Measurements from ENCODE around the gene CSH1. TPM values are rescaled to one million over a fixed set of nuclear protein-coding genes. Genes with fewer than 3 reads are reported as not detected.
A peak's percentile ranks its signal among the peaks of the same experiment; 100 is the strongest.
"Not testable (repeated sequence)": the region's sequence is repeated elsewhere in the genome, so short reads cannot be mapped to it uniquely, and the experiment has no call there.

Gene CSH1
- total RNA-seq, 1 donor from 2014 or later, result not detected

DNA sequence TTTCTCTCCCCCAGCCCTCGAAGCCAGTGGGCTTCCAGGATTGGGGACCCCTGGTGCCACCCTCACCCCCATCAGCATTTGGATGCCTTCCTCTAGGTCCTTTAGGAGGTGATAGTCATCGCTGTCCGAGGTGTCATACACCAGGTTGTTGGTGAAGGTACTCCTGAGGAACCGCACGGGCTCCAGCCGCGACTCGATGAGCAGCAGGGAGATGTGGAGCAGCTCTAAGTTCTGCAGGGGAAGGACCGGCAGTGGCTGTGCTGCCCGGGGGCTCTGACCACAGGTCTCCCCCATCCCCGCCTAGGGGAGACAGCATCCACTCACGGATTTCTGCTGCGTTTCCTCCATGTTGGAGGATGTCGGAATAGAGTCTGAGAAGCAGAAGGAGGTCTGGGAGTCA is 13.7 kb upstream of the CSH1 start:
- Histone ChIP-seq H3K27me3 (ENCODE audit: control insufficient read depth, insufficient read depth, low read length) (peaks cover 6% of the 10 kb centered on the region), H3K36me3 (ENCODE audit: control insufficient read depth, insufficient read depth, low read length) (no peaks in the 10 kb centered on the region), H3K4me3 (ENCODE audit: low read depth, low read length) (no peak overlapping the region)
- no peak for DNase-seq (ENCODE audit: low read depth)
- TF ChIP-seq, protein P1, sequence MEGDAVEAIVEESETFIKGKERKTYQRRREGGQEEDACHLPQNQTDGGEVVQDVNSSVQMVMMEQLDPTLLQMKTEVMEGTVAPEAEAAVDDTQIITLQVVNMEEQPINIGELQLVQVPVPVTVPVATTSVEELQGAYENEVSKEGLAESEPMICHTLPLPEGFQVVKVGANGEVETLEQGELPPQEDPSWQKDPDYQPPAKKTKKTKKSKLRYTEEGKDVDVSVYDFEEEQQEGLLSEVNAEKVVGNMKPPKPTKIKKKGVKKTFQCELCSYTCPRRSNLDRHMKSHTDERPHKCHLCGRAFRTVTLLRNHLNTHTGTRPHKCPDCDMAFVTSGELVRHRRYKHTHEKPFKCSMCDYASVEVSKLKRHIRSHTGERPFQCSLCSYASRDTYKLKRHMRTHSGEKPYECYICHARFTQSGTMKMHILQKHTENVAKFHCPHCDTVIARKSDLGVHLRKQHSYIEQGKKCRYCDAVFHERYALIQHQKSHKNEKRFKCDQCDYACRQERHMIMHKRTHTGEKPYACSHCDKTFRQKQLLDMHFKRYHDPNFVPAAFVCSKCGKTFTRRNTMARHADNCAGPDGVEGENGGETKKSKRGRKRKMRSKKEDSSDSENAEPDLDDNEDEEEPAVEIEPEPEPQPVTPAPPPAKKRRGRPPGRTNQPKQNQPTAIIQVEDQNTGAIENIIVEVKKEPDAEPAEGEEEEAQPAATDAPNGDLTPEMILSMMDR (IDR thresholded peaks at IDR 0.05; ENCODE audit: insufficient read depth, low read length, severe bottlenecking), result no peak
- no peak for FAIRE-seq

DNA sequence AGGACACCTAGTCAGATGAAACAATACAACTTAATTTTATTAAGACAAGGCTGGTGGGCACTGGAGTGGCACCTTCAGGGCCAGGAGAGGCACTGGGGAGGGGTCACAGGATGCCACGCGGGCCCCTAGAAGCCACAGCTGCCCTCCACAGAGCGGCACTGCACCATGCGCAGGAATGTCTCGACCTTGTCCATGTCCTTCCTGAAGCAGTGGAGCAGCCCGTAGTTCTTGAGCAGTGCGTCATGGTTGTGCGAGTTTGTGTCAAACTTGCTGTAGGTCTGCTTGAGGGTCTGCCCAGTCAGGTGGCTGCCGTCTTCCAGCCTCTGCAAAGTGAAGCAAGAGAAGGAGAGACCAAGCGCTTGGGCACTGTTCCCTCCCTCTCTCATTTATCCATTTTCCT is 13.2 kb upstream of the CSH1 start:
- not testable (repeated sequence) for H3K36me3 ChIP-seq (ENCODE audit: control insufficient read depth, insufficient read depth, low read length); DNase-seq (ENCODE audit: low read depth); FAIRE-seq; H3K27me3 ChIP-seq (ENCODE audit: control insufficient read depth, insufficient read depth, low read length); H3K4me3 ChIP-seq (ENCODE audit: low read depth, low read length)

DNA sequence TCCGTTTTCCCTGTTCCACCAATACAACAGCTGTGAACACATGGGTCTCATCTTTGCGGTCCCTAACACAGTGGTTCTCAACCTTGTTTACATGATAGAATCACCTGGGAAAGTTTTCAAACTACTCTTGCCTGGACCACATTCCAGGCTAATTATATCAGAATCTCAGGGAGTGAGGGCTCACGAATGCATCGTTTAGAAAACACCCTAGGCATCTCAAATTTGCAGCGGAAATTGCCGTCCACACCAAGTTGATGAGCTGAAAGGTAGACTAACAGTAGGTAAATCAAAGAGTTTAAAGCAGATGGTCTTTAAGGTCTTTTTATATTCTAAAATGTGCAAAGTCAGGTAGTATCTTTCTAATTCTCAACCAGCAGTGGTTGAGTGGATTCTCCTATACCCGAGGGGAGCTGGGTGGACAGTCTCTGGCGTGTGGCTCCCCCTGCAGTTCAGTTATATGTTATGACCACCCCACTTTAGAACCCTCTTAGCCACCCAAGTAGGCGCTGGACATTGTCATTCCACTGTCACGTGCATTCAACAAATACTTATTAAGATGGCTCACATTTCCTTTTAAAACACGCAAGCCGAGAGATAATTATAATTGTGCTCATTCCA is 10.9 kb upstream of the CSH1 start:
- not testable (repeated sequence) for H3K36me3 ChIP-seq (ENCODE audit: control insufficient read depth, insufficient read depth, low read length); H3K27me3 ChIP-seq (ENCODE audit: control insufficient read depth, insufficient read depth, low read length); FAIRE-seq; H3K4me3 ChIP-seq (ENCODE audit: low read depth, low read length)
- TF ChIP-seq, protein P1 (IDR thresholded peaks at IDR 0.05; ENCODE audit: insufficient read depth, low read length, severe bottlenecking), result peak; percentile 19
- DNase-seq (ENCODE audit: low read depth), result peak; percentile 27

DNA sequence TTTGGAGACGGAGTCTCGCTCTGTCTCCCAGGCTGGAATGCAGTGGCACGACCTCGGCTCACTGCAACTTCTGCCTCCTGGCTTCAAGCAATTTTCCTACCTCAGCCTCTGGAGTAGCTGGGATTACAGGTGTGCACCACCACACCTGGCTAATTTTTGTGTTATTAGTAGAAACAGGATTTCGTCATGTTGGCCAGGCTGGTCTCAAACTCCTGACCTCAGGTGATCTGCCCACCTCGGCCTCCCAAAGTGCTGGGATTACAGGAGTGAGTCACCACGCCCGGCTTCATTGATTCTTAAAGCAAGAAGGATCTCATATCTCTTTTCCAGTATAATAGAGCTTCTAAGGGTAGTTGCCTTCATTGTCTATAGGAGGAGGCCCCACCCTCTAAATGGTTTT is 8.4 kb upstream of the CSH1 start:
- not testable (repeated sequence) for H3K4me3 ChIP-seq (ENCODE audit: low read depth, low read length); FAIRE-seq; H3K36me3 ChIP-seq (ENCODE audit: control insufficient read depth, insufficient read depth, low read length); DNase-seq (ENCODE audit: low read depth); H3K27me3 ChIP-seq (ENCODE audit: control insufficient read depth, insufficient read depth, low read length)

DNA sequence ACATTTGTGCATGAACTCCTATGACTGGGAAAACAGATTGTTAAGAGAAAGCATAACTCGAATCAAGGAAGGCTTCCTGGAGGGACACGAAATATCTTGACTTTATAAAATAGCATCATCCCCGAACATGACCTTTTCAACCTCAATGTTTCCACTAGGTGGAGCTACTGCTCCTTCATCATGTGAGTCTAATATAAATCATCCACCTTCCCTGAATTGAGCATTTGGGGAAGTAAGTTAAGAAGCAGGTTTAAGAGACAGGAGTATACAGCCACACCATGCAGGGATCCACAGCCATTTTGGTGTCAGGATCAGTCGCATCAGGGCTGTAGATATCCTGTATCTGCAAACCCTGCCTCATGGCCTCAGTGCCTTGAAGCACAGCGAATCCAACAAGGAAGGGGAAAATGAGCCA is 7.4 kb upstream of the CSH1 start:
- FAIRE-seq; H3K4me3 ChIP-seq (ENCODE audit: low read depth, low read length); H3K27me3 ChIP-seq (ENCODE audit: control insufficient read depth, insufficient read depth, low read length); H3K36me3 ChIP-seq (ENCODE audit: control insufficient read depth, insufficient read depth, low read length): not testable (repeated sequence)
- TF ChIP-seq, protein P1 (IDR thresholded peaks at IDR 0.05; ENCODE audit: insufficient read depth, low read length, severe bottlenecking), result peak; percentile 14
- peak; percentile 7 for DNase-seq (ENCODE audit: low read depth)

DNA sequence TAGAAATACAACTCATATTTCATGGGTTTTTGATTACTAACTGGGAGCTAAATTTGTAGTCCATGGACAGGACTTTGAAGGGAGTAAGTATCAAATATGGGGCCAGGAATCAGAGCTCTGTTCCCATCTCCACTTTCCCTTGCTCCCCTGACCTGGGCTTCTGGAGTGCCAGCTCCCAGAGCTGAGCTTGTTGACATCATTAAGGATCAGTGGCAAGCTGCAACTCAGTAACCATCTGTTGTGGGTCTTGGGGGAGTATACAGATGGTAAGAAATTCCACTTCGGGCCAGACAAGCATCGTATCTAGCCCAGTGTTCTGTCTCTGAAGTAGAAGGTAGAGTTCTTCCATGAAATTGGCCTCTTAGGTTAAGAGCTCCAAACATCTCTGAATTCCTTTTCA is 5.6 kb upstream of the CSH1 start:
- H3K4me3 ChIP-seq (ENCODE audit: low read depth, low read length); FAIRE-seq; H3K36me3 ChIP-seq (ENCODE audit: control insufficient read depth, insufficient read depth, low read length); DNase-seq (ENCODE audit: low read depth); H3K27me3 ChIP-seq (ENCODE audit: control insufficient read depth, insufficient read depth, low read length): not testable (repeated sequence)

DNA sequence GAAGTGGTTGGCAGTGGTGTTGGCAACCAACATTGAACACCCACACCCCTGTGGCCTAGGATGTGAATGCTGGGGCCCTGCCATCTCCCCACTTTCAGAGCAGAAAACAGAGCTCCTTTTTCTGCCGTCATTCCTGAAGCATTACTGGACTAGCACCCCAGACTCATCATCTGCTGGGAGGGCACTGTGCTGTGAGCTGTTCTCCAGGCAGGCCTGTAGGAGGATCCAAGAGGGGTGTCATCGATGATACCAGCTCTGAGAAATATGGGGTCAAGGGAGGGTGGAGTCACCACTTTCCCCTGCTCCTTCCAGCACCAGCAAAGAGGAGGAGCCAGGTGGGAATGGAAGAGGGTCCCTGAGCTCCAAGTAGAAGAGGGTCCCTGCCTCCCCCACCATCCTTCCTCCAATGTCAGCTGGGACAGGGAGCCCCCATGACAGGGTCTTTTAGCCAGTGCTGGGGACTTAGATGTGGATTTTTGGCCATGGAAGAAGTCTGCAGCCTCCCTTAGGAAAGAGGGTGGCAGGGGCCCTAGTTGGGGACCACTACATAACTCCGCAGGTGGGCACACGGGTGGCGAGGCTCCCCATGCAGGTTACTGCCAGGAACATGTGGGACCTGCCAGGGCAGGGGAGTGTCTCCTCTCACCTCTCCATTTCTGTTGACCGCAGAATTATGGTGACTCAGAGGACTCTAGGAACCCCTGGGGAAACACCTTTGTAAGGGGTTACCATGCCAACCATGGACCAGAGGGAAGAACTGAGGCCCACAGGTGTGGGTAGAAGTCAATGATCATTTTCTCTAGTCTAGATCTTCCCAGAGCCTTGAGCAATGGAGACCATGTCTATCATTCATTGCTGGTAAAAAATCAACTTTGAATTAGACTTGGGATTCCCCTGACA is 2.8 kb upstream of the CSH1 start:
- H3K4me3 ChIP-seq (ENCODE audit: low read depth, low read length); FAIRE-seq: not testable (repeated sequence)
- DNase-seq (ENCODE audit: low read depth), result peak; percentile 59

DNA sequence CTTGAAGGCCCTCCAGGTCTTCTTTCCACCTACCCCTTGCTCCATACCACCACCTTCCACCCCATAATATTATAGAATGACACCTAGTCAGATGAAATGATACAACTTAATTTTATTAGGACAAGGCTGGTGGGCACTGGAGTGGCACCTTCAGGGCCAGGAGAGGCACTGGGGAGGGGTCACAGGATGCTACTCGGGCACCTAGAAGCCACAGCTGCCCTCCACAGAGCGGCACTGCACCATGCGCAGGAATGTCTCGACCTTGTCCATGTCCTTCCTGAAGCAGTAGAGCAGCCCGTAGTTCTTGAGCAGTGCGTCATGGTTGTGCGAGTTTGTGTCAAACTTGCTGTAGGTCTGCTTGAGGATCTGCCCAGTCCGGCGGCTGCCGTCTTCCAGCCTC is 1.6 kb downstream of the CSH1 start:
- DNase-seq (ENCODE audit: low read depth); H3K36me3 ChIP-seq (ENCODE audit: control insufficient read depth, insufficient read depth, low read length); FAIRE-seq; H3K4me3 ChIP-seq (ENCODE audit: low read depth, low read length); H3K27me3 ChIP-seq (ENCODE audit: control insufficient read depth, insufficient read depth, low read length): not testable (repeated sequence)

More for the DNA sequence above, 2.8 kb upstream of the CSH1 start:
- H3K27me3 ChIP-seq (ENCODE audit: control insufficient read depth, insufficient read depth, low read length); H3K36me3 ChIP-seq (ENCODE audit: control insufficient read depth, insufficient read depth, low read length): not testable (repeated sequence)

DNA sequence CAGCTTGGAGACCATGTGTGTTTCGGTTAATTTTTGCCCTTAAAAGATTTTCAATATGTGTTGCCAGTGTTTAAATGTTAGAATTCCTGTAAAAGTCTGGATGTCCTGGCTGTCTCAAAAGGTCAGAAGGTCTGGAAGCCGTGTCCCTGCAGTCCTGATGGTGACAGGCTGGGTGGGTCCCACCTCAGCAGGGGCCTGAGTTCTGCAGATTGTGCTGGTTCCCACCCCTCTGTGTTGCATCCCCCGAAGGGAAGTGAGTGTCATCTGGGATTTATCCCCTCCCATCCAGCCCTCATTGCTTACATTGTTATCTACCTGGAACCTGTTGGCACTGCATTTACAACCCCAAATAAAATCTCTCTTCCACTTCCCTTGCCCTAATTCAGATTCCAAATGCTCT is 2.4 kb downstream of the CSH1 start:
- not testable (repeated sequence) for H3K36me3 ChIP-seq (ENCODE audit: control insufficient read depth, insufficient read depth, low read length); FAIRE-seq; H3K27me3 ChIP-seq (ENCODE audit: control insufficient read depth, insufficient read depth, low read length); DNase-seq (ENCODE audit: low read depth); H3K4me3 ChIP-seq (ENCODE audit: low read depth, low read length)

DNA sequence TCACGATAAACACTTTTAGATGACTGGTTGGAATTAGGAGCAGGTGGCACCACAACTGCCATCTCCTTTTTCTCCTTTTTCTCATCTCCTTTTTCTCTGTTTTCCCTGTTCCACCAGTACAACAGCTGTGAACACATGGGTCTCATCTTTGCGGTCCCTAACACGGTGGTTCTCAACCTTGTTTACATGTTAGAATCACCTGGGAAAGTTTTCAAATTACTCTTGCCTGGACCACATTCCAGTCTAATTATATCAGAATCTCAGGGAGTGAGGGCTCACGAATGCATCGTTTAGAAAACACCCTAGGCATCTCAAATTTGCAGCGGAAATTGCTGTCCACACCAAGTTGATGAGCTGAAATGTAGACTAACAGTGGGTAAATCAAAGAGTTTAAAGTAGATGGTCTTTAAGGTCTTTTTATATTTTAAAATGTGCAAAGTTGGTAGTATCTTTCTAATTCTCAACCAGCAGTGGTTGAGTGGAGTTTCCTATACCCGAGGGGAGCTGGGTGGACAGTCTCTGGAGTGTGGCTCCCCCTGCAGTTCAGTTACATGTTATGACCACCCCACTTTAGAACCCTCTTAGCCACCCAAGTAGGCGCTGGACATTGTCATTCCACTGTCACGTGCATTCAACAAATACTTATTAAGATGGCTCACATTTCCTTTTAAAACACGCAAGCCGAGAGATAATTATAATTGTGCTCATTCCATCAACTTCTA is 3.9 kb downstream of the CSH1 start:
- not testable (repeated sequence) for H3K27me3 ChIP-seq (ENCODE audit: control insufficient read depth, insufficient read depth, low read length); H3K36me3 ChIP-seq (ENCODE audit: control insufficient read depth, insufficient read depth, low read length); FAIRE-seq; H3K4me3 ChIP-seq (ENCODE audit: low read depth, low read length)
- DNase-seq (ENCODE audit: low read depth), result peak; percentile 5
